DMS 273 (cell line): ENCODE data around the gene LMOD2.
"Not testable (repeated sequence)": the region's sequence is repeated elsewhere in the genome, so short reads cannot be mapped to it uniquely, and the experiment has no call there.

Experiments used
- DNase-seq: peaks from one replicate; lab custom pipeline; 2025; ENCODE audit not compliant: unreplicated experiment; lab: John Stamatoyannopoulos, UW

The LMOD2 gene

DNA sequence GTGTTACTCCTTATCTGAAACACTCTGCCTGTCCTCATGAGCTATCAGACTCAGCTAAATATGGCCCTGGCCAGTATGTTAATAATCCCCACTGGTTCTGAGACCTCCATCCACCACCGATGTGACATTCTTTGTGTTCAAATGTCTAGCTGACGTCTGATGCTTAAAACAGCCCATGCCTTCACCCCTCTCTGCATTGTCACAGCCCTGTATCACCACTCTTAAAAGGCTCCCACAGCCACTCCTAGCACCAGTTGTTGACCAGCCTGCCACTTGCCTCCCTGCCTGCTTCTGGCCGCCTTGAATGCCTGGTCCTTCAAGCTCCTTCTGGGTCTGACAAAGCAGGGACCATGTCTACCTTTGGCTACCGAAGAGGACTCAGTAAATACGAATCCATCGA lies at the start of gene LMOD2:
TSS of gene LMOD2 (plus strand) at position 253 of the 400 bp plus-strand sequence. CDS start at position 351, 98 bp downstream.
- no peak for DNase-seq

DNA sequence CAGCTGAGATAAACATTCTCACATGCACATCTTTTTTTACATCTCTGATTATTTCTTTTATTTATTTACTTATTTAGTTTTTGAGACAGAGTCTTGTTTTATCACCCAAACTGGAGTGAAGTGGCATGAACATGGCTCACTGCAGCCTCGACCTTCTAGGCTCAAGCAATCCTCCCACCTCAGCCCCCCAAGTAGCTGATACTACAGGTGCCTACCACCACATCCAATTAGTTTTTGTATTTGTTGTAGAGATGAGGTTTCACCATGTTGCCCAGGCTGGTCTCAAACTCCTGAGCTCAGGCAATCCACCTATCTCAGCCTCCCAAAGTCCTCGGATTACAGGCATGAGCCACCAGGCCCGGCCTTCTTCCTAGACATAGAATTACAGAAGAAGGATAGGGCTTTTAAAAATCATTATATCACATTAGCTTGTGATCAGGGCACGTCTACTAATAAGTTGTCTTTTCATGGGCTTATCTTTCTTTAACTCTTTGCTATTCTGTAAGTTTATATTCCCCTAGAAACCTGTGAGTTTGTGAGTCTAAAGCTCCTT lies 48.2 kb upstream of the LMOD2 start:
- DNase-seq, result no peak

- DNase-seq, result no peak
Measured at GRCh38 chr7:123608991-123609882, 46.4 kb upstream of the LMOD2 start.

DNA sequence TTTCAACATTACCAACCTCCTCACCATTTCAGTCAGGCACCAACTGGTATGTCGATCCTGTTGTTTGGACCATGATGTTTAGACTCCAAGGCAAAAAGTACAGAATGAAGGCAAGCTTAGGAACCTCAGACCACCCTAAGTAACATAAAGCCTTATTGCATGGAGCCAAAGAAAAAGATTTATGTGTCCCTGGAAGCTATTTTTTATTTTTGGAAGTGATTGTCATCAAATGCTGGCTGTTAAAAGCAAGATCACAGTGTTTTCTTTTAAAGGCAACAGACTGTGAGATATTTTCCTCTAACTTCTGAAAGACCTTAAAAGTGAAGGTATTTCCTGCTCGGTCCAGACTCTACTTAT lies 45.8 kb upstream of the LMOD2 start:
- no peak for DNase-seq

DNA sequence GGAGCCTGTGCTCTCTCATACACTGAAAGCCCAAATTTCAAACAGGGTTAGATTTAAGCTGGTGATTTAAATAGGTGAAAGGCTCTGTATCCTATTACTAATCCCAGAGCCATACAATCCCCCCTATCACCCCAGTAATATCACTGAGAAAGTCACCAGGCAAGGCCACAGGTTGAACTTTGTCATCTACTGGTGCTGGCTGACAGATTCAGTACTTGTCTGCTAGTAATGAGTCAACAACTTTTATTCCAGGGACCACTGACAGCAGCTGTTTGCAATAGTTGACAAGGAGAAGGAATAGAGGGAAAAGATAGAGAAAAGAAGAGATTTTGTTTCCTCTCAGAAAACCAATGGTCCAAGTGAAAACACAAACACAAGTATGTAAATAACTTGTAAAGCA lies 43.6 kb upstream of the LMOD2 start:
- DNase-seq, result no peak

GRCh38 chr7:123615344-123615743 lies 40.3 kb upstream of the LMOD2 start:
- no peak for DNase-seq

DNA sequence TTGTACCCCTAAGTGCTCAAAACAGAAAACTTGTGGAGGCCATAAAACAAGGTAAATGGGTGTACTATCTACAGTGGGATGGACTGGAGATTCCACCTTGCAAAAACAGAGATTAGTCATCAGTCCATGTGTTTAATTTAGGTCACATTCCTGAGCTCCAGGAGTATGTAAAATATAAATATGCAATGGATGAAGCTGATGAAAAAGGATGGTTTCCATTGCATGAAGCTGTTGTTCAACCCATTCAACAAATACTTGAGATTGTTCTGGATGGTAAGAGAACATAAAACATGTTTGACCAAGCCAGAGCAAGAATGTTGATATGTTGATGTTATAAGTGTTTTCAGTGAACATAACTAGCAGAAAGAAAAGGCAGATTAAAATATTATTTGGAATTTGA lies 39.4 kb upstream of the LMOD2 start:
- no peak for DNase-seq

DNA sequence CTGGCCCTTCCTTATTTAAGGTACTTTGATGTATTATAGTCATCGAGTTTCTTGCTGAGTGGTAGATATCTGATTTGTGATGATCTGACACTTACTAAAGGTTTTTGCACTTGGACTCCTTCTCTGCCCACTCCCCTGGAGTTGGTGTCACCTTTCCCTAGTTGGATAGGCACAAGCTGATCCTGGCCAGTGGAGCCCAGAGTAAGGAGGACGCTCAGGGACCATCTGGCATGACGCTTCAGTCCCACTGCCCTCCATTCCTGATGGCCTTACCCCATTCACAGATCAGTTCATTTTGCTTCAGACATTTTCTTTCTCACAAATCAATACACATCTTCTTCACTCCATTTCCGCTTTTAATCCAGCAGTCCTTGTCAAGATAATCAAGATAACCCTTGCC lies 34.0 kb upstream of the LMOD2 start:
- DNase-seq, result peak; percentile 50

DNA sequence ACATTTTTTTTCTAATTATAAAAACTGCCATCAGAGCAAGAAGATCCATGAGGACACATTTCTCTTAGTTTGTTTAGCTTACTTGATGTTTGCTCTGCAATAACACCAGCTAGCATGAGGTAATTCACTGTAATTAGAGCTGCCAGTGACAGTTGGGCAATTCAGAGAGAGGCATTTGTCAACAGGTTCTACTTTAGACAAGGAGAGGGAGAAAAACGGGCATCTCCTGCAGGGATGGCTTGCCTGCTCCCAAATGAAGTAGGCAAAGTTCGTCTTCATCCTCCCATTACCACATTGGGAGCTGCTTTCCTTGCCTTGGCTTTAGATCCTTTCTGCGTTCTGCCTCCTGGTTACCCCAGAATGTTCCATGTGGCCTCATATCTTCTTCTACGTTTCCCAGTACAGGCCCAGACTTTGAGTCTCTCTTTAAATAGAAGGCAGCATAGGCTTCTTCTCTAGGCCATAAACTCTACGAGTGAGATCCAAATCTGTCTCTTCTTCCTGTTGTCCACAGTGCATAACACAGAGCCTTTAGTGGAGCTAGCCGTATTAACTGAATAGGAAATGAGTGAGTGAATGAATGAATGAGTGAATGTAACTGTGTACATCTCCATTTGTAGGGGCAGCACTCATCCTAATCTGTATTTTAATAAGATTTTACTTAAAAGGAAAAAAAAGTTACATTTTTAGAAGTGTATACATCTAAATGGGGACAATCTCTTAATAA lies 32.8 kb upstream of the LMOD2 start:
- DNase-seq, result peak; percentile 70

GRCh38 chr7:123624527-123625183 lies 31.0 kb upstream of the LMOD2 start:
- DNase-seq, result peak; percentile 61

DNA sequence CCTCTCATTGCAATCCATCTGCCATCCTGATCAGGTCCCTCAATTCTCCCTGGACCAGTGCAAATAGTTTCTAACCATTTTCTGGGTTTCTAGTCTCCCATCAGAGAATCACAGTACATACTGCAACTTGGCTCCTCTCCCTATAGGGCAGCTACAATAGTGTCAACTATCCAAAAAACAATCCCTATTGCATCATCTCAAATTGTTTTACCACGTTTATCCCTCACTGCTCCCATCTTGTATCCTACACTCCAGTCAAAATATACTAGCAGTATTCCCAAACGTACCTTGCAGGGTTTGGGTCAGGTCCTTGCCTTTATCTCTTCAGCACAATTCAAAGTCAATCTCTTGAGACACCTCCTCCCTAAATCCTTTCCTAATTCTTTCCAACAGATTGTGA lies 30.4 kb upstream of the LMOD2 start:
- no peak for DNase-seq

GRCh38 chr7:123627851-123628250 lies 27.8 kb upstream of the LMOD2 start:
- DNase-seq, result no peak

DNA sequence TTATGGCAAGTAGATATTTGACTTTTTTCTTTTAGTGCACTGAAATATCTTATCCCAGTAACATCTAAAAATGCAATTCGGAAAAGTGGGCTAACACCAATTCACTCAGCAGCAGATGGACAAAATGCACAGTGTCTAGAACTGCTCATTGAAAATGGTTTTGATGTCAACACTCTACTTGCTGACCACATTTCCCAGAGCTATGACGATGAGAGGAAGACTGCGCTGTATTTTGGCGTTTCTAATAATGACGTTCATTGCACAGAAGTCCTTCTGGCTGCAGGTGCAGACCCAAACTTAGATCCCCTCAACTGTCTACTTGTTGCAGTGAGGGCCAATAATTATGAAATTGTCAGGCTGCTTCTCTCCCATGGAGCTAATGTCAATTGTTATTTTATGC lies 26.8 kb upstream of the LMOD2 start:
- no peak for DNase-seq

GRCh38 chr7:123629281-123629680 lies 26.4 kb upstream of the LMOD2 start:
- no peak for DNase-seq

DNA sequence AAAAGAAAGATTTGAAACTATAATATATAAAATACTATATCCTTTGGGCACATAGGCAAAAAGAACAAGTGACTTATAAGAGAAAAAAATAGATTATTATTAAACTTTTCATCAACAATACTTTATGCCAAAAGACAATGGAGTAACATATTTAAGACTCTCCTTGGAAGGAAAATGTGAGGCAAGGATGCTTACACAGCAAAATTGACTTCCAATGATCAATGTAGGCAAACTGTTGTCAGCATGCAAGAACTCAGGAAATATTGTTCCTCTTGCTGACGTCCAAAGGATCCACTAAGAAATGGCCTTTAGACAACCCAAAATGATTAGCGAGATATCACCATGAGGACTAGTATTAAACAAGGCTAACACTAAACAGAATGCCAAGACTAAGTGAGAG lies 22.9 kb upstream of the LMOD2 start:
- DNase-seq, result no peak

DNA sequence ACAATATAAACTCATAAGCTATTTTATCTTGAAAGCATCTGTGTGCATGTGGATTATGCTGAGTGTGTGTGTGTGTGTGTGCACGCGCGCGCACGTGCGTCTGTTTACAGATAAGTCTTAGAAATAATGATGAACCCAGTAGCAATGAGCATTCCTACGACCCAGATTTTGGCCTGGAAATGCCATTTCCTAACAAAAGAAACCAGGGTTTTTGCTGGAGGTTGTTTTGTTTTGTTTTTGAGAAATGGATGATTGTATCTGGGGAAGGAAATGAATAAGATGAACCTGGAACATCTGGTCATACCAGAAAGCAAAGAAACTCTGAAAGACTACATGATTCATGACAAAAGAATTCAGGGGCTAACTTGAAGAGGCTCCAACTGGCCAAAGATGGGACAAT lies 22.1 kb upstream of the LMOD2 start:
- no peak for DNase-seq

DNA sequence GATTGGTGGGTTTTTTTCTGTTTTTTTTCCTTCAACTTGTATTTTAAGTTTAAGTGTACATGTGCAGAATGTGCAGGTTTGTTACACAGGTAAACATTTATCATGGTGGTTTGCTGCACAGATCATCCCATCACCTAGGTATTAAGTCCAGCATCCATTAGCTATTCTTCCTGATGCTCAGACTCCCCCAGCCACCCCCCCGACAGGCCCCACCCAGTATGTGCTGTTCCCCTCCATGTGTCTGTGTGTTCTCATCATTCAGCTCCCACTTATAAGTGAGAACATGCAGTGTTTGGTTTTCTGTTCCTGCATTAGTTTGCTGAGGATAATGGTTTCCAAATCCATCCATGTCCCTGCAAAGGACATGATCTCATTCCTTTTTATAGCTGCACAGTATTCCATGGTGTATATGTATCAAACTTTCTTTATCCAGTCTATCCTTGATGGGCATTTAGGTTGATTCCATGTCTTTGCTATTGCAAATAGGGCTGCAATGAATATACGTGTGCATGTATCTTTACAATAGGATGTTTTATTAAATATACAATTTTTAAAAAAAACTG lies 21.6 kb upstream of the LMOD2 start:
- not testable (repeated sequence) for DNase-seq

DNA sequence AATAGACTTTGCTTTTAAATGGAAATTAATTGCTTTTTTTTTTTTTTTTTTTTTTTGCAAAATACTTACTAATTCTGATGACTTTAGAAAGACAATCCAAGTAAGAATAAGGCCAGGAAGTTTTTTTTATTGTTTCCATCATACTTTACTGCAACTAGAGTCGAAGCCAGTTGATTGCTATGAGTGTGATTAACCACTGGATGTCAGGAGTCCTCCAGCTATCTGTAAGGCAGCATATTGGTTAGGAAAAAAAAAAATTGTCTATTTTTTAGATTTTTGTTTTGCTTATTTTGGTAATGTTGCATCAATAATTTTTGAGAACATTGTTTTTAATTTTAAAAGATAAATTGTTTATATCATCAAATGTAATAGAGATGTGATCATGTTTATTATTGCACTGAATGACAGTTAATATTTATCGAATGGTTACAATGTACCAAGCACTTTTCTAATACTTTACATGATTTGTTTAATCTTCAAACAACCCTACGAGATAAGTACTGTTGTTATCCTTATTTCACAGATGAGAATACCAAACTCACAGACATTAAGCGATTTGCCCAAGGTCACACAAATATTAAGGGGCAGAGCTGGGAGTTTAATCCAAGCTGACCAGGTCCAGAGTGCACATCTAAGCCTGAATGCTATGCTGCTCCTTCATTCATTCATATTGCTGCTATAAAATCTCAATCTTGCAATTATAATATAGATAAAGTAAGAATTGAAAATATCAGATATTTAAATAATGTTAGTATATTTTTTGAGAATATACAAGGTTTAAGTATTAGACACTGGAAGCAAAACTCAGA lies 19.9 kb upstream of the LMOD2 start:
- DNase-seq, result peak; percentile 51

DNA sequence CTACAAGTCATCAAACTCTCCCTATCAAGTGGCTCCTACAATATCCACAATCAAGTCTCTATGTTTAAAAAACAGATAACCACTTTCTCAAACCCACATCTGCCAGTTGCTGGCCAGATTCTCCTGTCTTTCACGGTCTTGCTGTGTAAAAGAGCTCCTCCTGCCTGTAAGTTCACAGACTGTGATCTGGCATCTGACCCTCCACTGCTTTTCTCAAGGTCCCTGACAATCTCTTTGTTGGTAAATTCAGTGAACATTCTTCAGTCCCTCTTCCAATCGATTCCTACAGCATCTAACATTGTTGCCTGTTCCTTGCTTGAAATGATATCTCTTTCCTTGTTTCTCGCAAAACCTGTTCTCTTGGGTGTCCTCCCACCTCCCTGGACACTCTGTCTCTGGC lies 18.5 kb upstream of the LMOD2 start:
- peak; percentile 13 for DNase-seq

DNA sequence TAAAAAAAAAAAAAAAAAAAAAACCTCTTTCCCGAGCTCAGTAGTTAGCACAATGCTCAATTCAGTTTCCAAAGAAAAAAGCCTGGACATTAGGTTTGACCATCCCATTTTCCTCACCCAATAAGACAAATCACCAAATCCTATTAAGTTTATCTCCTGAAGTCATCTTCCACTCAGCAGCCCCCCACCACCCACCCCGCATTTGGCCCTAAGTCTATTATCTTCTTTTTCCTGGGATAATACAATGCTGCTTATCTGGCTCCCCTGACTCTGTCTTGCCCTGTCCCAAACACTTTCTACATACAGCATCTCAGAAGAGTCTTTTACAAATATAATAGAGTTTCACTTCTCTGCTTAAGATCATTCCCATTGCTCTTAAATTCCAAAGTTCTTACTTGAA lies 17.8 kb upstream of the LMOD2 start:
- DNase-seq, result no peak
